GM18873 (cell line): ENCODE measurements around the gene EIF3M.
"Not testable (repeated sequence)": the region's sequence is repeated elsewhere in the genome, so short reads cannot be mapped to it uniquely, and the experiment has no call there.

Experiments
- ATAC-seq: cut with Tn5 transposase; IDR thresholded peaks from one replicate; pipeline ENCODE4 v1.9.1; 2021; ENCODE audit warnings: mild to moderate bottlenecking, moderate library complexity, moderate number of reproducible peaks; ENCODE audit not compliant: unreplicated experiment, low FRiP score

The EIF3M gene

DNA sequence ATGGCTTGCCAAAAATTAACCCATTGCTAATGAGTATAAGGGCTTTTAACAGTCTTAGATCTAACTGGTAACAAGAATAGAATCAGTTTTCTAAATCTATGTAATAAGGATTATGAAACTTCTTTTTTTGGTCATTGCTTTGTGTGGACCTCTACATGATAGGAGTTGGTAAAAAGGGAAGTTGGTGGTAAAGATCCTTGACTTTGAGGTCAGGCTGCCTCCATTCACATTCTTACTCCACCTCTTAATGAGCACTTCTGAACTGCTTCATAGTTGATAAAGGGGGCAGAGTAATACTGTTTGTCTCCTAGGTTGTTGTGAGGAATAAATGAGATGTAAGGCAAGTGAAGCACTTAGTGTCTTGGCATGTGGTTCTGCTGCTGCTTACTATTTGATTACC lies 10.6 kb downstream of the EIF3M start:
- ATAC-seq, result no peak

DNA sequence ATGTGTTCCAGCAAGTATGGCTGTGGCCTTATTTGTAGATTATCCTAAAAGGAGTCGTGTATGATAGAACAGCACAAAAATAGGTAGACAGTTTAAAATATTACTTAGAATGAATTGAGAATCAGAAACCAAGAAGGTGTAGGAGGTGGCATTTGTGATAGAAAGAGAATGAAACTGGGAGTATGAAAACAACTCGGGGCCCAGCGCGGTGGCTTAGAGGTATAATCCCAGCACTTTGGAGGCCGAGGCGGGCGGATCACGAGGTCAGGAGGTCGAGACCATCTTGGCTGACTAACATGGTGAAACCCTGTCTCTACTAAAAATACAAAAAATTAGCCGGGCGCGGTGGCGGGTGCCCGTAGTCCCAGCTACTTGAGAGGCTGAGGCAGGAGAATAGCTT lies 12.5 kb downstream of the EIF3M start:
- not testable (repeated sequence) for ATAC-seq

DNA sequence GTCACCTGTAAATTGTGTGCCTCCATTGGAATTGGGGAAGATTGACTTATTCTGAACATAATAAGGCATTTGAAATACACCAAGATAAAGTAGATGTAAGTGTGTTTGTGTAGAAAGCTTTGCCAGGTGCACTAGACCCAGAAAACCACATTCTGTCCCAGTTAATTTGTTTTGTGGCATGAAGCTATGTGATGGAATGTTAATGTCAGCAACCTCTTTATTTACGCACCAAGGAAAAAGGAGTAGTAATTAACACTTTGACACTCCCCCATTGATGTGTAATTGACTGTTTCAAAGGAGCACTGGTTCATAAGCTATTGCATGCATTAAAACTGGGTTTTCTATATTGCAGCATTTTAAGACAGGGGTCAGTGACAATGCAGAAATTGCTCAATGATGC lies 14.3 kb downstream of the EIF3M start:
- no peak for ATAC-seq

DNA sequence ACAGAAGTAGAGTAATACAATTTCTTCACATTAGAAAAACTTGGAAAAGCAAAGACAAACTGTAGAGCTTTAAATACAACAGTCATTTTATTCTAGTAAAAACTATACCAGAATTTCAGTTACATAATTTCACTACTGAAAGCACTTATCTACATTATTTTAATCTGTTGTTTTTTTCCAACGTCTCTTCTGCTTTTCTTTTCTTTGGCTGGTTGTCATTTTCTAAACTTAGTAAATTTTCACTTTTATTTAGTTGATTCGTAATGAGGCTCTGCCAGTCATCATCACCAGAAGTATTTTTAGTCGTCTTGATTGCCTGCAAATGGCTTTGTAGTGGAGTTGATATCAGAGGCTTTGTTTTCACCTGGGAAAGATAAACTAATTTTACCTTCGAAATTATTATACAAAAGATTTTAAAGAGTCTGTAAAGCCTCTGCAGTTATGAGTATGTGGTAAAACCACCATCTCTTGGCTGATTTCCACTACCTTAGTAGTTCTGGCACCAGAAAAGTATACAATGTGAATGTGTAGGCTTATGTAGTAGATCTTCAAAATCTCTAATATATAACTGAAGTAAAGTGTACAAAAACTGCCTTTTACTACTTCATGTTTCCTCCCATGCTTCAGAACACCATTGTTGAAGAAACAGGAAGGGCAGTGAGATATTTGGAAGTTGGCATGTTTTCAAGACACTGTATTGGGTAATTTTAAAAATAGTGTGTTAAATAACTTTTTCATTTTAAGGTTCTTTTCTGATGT lies 19.2 kb downstream of the EIF3M start:
- ATAC-seq, result no peak

DNA sequence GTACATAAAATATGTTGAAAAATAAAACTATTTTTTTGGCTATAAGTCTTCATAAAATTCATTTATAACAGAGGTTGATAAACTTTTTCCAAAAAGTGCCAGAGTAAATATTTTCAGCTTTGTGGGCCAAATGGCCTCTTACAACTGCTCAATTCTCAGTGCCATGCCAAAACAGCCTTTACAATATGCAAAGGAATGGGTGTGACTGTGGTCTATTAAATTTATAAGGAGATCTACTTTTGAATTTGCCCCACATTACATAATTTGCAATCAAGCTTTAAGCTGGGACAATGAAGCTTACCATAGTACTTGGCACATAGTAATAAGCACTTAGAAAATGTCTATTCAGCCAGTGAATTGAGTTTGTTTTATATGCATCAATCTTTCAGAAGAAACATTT lies 22.6 kb downstream of the EIF3M start:
- ATAC-seq, result no peak

DNA sequence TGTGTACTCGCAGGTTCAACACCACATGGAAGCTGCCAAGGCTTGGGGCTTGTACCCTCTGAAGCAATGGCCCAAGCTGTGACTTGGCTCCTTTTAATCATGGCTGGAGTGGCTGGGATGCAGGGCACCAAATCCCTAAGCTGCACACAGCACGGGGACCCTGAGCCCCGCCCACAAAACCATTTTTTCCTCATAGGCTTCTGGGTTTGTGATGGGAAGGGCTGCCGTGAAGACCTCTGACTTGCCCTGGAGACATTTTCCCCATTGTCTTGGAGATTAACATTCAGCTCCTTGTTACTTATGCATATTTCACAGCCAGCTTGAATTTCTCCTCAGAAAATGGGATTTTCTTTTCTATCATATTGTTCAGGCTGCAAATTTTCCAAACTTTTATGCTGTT lies 25.2 kb downstream of the EIF3M start:
- ATAC-seq, result not testable (repeated sequence)

DNA sequence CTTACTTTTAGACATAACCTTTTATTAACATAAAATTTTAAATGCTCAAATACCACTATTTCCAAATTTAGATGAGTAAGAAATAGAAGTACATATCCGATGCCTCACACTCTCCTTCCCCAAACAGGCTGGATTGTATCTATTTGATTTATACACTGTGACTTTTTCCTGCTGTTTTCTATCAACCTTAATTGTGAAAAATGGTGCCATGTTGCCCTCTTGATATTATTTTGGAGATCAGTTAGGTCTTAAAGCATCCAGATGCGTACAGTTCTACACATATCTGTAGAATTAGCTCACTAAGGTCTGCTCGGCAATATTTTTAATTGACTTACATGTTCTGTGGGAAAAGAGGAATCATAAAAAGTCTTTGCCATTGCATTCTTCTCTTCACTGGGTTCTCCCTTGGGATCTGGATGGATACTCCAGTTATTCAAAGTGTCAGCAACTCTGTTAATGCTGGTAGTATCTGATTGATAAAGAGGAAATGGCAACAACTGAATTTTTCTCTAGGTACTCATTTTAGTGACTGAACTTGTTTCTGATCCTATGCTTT lies 27.2 kb downstream of the EIF3M start:
- ATAC-seq, result no peak

DNA sequence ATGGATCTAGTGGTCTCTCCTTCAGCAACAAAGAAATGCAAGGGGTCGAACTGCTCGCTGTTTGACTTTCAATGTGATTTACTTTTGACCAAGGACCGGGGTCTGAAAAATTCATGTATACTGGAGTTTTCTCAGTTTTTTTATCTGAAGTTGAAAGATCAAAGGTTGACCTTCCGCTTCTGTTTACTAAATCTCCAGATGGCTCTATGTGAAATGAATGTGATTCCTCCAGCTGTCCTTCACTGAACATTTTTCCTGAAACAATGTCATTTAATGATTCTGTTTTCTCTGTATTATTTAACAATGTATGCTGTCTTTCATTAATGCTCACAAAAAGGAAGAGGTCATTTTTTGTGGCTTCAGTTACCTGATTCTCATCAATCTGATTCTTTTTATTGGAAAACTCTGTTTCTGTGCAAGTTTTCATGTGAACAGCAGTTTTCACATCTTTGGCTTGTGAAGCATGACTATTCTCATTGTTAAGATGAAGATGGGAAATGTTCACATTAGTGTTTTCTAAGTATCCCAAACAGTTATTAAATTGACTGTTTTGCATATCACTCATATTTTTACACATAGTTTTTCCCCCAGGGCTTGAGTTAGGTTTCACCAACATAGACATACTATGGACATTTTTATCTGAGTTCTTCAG lies 30.0 kb downstream of the EIF3M start:
- ATAC-seq, result no peak

DNA sequence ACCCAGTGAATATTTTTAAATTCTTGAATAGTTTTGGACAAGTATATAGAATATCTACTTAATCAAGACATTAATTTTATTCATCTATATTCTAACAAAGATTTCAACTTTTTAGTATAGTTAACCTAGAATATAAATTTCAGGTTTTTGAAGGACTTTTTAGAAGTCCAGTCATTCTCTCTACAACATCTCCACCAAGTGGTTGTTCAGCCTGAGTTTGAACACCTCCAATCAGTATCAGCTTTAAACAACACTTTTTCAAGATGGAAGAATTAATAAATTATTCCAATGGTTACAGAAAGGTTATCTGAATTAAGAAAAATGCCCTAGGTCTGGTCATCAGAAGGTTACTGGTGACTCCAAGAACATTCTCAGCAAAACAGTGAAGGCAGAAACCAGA lies 31.8 kb downstream of the EIF3M start:
- no peak for ATAC-seq

DNA sequence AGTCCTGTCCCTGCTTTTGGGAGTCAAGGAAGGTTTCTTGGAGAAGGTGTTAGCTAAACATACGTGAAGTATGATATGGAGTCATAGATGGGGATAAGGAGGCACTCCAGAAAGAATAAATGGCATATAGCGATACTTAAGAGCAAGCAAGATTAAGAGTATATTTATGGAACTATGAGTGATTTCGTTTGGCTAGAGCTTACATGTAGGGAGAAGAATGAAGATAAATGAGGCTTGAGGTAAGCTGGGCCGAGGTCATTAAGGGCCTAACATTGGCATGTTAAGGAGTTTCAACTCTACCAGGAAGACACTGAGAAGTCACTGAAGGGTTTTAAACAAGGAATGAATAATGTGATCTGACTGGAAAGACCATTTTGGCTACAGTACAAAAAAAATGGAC lies 33.3 kb downstream of the EIF3M start:
- ATAC-seq, result no peak

DNA sequence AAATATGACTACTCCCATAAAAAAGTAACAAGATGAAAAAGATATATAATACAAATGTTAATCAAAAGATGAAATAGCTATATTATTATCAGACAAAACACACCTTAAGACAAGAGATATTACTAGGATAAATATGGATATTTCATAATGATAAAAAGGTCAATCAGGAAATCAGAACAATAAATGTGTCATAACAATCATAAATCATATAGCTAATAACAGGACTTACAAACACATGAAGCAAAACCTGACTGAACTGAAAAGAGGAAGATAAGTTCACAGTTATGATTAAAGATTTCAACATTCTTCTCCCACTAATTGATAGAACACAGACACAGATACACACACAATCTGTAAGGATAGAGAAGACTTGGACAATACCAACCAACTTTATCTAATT lies 47.2 kb downstream of the EIF3M start:
- no peak for ATAC-seq

DNA sequence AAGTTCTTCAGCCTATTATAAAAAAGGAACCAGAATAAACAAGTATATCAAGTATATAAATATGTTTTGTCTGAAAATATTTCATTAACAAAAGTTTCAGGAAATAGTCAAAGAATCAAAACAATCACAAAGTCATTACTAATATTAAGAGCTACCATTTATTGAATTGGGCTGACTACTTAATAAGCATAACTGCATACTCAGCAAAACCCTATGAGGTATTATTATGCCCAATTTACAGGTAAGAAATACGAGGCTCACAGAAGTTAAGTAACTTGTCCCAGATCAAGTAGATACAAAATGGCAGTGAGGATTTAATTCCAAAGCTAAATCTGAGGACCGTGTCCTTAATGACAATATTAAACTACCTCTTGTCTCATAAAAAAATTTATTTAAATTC lies 52.2 kb downstream of the EIF3M start:
- no peak for ATAC-seq

DNA sequence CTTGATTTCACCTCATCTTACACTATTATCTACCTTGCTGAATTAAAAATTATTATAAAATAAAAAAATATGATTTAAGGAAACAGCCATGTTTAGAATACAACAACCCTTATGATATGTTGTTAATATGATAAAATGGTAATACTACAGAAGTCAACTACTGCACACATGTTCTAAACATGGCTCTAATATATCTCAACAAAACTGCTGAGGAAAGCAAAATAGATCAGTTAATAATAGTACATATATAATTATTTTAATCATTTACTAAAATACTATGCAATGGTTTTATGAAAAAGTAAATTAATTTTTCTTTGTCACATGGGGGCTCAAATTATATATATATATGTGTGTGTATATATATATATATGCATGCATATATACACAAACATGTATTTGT lies 57.7 kb downstream of the EIF3M start:
- no peak for ATAC-seq

DNA sequence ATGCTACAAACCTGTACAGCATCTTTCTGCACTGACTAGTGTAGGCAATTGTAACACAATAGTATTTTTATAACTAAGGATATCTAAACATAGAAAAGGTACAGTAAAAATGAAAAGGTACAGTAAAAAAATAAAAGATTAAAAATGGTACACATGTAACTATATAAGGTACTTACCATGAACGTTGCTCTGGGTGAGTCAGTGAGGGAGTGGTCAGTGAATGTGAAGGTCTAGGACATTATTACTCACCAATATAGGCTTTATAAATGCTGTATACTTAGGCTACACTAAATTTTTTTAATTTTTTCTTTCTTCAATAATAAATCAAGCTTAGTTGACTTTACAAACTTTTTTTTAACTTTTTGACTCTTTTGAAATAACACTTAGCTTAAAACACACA lies 59.9 kb downstream of the EIF3M start:
- ATAC-seq, result no peak
